ENCODE data around the gene FLRT3.

DNA sequence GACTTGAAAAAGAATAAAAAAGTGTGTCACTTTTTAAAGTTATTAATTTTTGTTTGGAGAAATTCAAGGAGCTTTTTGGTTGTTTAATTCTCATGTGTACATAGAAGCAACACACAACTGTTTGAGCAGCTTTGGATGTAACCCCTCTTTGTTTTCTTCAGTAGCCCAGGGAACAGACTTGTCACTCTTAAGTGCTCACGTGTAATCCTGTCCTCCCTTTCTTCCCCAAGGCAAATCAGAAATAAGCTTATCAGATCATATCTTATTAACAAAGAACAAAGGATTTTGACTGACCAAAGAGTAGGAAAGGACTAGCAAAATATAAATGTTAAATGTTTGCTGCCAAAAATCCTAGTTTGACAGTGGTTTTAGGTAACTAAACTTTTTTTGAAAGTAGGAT, 7.3 kb upstream of the FLRT3 start:
- TF ChIP-seq CTCF (conservative IDR thresholded peaks at IDR 0.05; ENCODE audit: low read depth, low read length): no peak
- no peak for TF ChIP-seq EZH2 (IDR thresholded peaks at IDR 0.05; ENCODE audit: low read length, unreplicated experiment)
- TF ChIP-seq EZH2phosphoT487 (IDR thresholded peaks at IDR 0.05; ENCODE audit: borderline replicate concordance, low read length): no peak
